OCI-M2 (cell line): Measurements from ENCODE around the gene HOXB5.

Experiments
- DNase-seq: peaks from one replicate; lab custom pipeline; 2025; ENCODE audit not compliant: unreplicated experiment; lab: John Stamatoyannopoulos, UW

Gene HOXB5

GRCh38 chr17:48550502-48551213 is 42.9 kb downstream of the HOXB5 start:
- DNase-seq, result no peak

DNA sequence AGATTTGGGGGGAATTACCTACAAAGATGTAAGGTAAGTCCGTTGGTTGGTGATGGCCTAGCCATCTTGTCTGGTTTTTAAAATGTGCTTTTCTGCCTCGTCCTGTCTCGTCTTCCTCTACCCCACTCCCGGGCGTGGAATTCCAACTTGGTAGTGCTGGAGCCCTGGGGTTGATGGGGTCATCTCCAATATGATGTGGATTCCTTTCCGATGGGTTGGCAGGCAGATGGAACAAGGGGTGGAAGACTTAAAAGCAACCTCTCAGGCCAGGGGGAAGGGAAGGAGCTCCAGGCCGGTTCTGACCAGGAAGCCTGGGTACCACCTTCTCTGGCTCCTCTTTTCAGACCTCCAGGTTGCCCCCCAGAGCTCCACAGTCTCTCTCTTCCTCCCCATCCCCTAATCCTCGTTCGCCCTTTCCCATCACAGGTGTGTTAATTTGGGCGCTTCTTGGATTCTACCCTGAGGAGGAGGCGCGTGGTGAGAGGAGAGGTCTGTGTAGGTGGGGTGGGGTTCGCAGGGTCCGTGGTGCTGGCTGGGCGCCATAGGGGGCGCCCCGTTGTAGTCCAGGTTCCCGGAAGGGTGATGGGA is 43.6 kb downstream of the HOXB5 start:
- no peak for DNase-seq

GRCh38 chr17:48549281-48549630 is 44.3 kb downstream of the HOXB5 start:
- DNase-seq, result no peak

- no peak for DNase-seq
These were observed 44.9 kb downstream of the HOXB5 start for GRCh38 chr17:48548523-48549280.

GRCh38 chr17:48547808-48548522 is 45.6 kb downstream of the HOXB5 start:
- no peak for DNase-seq

- DNase-seq, result no peak
These were observed 46.4 kb downstream of the HOXB5 start for GRCh38 chr17:48546924-48547807.

- no peak for DNase-seq
These were observed 47.2 kb downstream of the HOXB5 start for GRCh38 chr17:48546137-48546923.

DNA sequence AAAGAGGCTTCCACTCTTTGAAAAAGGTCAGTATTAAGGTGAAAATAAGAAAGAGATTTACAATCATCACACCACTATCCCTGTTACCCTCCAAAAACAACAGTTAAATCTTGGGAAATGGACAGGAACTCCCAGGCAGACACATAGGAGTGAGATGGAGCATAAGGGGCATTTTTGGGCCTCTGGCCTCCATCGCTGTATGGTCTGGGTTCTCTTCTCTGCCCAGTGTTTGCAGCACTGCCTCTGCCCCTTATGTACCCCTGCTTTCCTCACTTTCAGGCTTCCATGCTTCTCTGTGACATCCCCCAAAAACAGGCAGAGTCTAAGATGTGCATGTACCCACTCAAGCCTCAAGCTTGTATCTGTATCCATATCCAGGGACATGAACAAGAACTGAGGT is 48.0 kb downstream of the HOXB5 start:
- DNase-seq, result no peak

GRCh38 chr17:48545022-48545375 is 48.6 kb downstream of the HOXB5 start, which contains the start of gene HOXB2:
Gene HOXB2 (minus strand): TSS chr17:48545109. CDS start chr17:48544911, 198 bp downstream.
- DNase-seq, result no peak

- DNase-seq, result no peak
These were observed 49.1 kb downstream of the HOXB5 start for GRCh38 chr17:48544349-48545021.

- no peak for DNase-seq
These were observed 49.7 kb downstream of the HOXB5 start for GRCh38 chr17:48543854-48544348.

DNA sequence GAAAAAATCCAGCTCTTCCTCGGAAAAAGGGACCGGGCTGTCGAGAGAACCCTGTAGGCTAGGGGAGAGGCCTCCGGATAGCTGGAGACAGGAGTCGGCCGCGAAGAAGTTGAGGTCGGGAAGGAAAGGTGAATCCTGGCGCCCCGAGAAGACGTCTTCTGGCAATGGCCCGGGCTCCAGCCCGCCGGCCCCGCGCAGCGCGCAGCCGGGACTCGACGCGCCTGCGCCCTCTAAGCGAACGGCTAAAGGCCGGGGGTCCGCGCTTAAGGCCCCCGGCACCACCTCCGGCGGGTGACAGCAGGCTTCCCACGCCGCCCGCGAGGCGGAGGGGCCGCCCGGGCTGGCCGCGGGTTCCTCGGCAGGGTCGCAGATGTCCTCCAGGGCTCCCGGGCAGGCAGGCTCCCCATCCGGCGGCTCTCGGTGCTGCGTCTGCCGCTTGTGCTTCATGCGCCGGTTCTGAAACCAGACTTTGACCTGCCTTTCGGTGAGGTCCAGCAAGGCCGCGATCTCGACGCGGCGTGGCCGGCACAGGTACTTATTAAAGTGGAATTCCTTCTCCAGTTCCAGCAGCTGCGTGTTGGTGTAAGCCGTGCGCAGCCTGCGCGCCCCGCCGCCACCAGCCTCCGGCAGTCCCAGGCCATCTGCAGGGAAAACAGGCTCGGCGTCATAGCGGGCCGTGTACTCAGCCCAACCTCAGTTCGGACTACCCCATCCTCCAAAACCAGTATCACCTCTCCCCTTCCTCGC is 50.3 kb downstream of the HOXB5 start:
- no peak for DNase-seq

- no peak for DNase-seq
These were observed 50.9 kb downstream of the HOXB5 start for GRCh38 chr17:48542698-48543106.

GRCh38 chr17:48542114-48542656 is 51.4 kb downstream of the HOXB5 start:
- DNase-seq, result no peak

- DNase-seq, result no peak
These were observed 51.9 kb downstream of the HOXB5 start for GRCh38 chr17:48541577-48542113.
